Effector CD4-positive, alpha-beta T cell (primary cell): ENCODE results near the gene SHLD1.

ENCODE experiments used
- DNase-seq: peaks from one replicate; pipeline ENCODE4 v3.0.0-alpha.2; 2020

The SHLD1 gene

GRCh38 chr20:5900908-5901307 is 150.7 kb downstream of the SHLD1 start:
- DNase-seq, result no peak

GRCh38 chr20:5908981-5909380 is 158.8 kb downstream of the SHLD1 start:
- no peak for DNase-seq

GRCh38 chr20:5910186-5910585 is 160.0 kb downstream of the SHLD1 start:
- no peak for DNase-seq

GRCh38 chr20:5913166-5913565 is 163.0 kb downstream of the SHLD1 start:
- no peak for DNase-seq
